HG02840 (cell line): ENCODE results near the gene LPIN1.
"Not testable (repeated sequence)": the region's sequence is repeated elsewhere in the genome, so short reads cannot be mapped to it uniquely, and the experiment has no call there.

Source experiments
- ATAC-seq: cut with Tn5 transposase; IDR thresholded peaks from one replicate; pipeline ENCODE4 v1.9.1; 2021; ENCODE audit warnings: mild to moderate bottlenecking, moderate library complexity, moderate number of reproducible peaks; ENCODE audit not compliant: unreplicated experiment, low FRiP score

The LPIN1 gene

DNA sequence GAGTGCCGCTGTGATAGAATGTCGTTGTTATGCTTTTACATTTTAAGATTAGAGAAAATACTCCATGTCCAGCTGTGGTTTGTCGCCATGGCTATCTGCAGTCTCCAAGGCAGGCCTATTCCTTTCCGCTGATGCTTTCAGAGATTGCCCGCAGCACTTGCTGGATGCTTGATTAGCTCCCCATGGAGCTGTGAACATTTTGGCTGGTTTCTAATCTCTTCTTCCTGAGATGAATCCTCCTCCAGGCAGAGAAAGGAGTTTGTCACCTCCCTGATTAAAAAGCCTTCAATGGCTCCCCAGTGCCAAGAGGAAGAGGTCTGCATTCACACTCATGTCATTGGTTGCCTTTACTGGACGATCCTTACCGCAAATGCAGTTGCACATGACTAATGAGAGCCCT, 32.6 kb upstream of the LPIN1 start:
- no peak for ATAC-seq

DNA sequence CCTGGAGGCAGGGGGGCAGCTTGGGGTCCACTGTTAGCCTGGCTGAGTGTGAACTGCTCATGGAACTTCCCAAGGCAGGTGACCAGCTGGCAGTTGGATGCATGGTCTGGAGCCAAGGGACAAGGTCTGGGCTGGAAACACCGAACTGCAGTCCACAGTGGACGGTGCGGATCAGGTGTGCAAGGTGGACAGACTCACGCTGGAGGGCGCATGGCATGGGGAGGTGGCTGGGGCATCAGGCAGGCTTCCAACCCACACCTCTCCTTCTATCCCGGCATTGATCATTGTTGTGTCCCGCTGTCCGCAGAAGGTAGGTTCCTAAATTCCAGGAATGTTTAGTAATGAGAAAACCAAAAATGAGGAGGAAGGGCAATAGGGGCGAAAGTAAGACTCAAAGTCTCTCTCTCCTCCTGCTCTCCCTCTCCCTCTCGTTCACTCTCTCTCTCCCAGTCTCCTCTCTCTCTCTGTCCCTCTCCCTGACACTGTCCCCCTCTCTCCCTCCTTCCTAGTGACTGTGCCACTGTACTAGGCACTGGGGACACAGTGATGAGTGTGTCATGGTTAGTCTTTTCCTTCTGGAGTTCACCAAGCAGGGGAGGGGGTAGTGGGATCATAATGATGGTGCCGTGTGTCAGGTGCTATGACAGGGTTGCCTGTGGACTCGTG, 30.3 kb upstream of the LPIN1 start:
- no peak for ATAC-seq

DNA sequence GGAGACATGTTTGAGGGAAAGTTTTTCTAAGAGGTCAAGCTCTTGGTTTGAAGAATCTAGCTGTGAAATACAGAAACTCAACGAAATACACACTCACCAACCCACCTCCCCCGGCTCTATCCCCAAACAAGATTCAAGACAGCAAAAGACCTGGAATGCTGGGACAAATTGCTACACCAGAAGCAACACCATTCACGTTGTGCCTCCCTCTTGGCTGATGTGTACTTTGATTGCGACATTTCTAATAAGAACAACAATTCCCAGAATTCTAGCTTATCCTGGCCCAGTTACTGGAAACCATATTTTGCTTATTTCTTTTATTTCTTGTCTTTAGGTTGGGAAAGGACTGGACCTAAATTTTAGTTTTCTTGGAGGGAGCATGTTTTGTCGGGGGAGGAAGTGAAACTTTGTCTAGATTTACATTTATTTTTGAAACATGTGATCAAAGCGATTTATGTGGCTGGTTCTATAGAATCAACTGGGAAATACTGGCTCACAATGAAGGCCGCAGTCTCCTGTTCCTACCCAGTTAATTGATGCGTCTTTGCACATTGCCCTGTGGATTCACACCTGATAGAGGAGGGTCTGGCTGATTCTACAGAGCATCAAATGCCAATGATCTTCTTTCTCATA, 29.6 kb upstream of the LPIN1 start:
- ATAC-seq, result no peak

DNA sequence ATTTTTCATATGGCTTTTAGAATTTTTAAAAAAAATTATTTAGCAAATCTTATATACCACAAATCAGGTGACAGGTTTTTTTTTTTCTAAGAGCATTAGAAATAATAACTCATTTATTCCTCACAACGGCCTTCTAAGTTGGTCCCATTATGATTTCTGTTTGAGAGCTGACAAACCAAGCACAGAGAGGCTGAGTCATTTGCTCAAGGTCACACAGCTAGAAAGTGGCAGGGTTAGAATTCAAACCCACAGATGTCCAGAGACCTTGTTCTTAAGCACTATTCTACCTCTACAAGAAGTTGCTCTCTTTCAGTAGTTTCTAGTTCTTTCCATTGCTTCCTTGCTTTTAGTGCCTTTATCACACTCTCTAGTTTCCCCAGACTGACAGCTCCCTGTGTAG, 28.8 kb upstream of the LPIN1 start:
- no peak for ATAC-seq

DNA sequence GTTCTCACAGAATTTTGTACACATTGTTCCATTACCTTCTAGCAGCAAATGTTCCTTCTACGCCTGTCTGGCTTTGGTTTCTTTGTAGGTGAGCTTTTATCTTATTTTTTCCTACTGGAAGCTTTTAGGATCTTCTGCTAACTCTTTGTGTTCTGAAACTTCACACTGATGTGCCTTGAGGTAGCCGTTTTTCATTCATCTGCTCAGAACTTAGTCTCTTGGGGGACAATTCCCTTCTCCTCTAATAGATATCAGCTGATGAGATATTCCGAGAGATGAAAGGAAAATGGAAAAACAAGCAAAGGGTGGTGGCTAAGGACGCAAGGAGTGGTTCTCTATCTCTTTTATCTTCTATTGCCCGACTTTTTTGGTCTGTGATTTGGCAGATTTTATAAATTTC, 27.8 kb upstream of the LPIN1 start:
- no peak for ATAC-seq

DNA sequence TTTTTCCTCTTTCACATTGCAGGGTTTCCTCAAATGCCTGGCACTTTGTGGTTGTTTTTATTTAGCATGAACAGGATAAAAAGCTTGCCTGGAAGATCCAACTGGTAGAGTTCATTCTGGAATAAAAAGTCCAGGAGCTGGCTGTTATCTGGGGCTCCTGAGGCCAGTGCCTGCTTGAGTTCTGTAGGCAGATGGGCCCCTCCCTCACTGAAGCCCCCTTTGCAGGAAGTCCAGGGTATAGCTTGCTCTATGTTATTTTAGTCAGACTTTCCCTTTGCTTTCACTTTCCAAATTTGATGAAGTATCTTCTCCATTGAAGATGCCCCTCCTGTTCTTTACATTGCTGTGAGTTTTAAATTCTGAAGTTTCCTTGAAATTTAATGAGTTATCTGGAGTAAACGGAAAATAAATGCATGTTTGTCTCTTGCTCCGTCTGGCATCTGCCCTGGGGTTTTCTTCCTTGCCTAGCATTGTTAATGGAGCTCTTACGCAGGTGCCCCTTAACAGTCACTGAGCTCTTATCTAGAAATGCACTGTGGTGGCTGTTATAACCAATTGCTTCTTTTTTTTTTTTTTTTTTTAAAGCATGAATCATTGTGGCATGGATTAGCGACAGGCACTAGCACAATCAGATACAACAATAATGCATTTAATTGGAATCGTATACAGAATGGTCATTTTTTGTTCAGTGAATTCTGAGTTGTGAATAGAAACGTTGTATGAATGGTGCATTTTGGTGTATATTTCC, 27.0 kb upstream of the LPIN1 start:
- ATAC-seq, result no peak

DNA sequence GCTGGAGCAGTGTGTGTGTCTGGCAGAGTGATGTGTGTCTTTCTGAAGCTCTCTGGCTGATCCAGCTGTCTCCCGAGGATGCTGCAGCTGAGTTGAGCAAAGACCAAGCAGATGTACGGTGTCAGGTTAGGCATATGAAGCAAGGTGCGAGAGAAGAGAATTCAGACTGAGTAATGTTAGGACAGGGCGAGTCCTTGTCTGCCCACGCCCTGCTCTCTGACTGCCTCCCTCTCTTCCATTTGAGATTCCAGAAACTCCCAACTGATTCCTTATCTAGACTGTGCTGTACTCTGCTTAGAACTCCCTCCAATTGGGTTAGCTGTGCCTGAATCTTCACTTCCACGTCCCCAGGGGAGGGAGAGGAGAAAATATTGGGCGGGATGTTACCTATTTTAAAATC, 25.7 kb upstream of the LPIN1 start:
- no peak for ATAC-seq

DNA sequence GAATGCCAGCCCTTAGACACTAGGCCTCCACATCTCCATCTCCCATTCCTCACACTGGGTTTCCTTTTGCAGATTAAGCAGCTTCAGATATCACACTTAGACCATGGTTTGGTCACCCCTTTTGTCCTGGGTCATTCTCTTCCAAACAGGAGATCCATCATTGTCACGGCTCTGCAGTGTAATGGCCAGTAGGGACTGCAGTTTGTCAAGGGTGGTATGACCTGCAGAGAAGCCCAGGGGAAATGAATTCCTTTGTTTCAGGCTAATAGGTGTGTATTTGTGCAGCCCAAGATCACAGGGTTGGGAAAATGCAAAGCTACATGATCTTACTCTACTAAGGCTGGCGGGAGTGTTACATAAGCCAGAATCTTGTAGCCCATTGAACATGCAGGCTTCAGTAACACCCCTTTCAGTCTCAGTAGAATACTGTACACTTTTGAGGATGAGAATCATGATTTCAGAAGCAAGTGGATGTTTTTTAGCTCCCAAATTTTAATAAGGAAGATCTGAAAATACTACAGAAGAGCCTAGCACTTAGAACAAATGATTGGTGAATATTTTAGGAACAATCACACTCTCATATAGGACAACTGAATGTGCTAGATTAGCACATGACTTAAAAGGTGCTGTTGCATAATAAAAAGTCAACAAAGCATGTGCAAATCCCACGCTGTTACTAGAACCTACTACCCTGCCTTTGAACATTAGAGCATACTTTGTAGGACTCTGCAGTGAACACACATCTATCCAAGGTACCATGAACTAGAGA, 24.0 kb upstream of the LPIN1 start:
- no peak for ATAC-seq

DNA sequence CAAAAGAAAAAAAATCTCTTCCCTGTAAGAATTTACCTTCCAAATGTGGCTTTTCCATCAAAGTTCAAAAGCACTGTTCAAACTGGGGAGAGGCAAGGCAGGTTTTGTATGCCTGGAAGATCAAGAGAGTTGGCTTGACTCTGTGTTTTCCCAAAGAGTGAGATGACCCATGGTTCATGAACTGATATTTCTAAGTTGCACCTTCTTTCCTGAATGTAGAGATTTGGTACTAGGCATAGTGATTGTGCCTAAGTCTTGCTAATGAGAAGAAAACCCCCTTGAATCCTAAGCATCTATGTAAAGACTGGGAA, 23.4 kb upstream of the LPIN1 start:
- ATAC-seq, result no peak

DNA sequence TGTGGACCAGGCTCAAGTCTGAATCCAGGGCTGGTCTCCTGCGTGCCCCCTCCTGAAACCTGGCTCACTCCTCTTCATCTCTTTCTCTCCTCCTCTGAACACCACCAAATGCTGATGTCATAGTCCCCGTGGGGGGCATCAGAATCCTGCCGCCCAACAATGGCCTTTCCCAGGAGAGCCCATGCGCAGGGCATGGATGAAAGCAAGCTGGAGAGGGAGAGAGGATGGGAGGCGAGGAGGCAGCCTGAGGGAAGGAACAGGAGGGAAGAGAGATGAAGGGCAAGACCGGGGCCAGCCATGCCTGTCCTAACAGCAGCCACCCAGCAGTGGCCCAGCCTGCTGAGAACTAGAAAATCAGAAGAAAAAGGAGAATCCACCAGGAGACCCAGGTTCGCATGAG, 22.3 kb upstream of the LPIN1 start:
- ATAC-seq, result no peak

DNA sequence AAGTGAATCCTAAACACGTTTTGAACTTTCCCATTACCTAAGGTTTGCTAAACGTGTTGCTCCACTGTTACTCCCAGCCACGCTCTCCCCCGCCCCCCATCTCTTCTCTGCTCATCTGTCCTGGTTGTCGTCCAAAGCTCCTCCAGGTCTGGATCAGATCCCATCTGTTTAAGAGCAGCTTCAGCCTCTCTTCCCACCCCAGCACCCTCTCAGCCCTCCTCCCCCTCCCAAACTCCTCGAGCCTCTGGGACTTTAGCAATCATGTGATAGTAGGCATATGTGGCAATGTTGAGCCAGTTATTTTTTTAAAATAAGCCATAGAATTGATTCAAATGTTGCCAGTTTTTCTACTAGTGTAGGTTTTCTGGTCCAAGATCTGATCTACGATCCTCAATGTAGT, 20.0 kb upstream of the LPIN1 start:
- ATAC-seq, result no peak

DNA sequence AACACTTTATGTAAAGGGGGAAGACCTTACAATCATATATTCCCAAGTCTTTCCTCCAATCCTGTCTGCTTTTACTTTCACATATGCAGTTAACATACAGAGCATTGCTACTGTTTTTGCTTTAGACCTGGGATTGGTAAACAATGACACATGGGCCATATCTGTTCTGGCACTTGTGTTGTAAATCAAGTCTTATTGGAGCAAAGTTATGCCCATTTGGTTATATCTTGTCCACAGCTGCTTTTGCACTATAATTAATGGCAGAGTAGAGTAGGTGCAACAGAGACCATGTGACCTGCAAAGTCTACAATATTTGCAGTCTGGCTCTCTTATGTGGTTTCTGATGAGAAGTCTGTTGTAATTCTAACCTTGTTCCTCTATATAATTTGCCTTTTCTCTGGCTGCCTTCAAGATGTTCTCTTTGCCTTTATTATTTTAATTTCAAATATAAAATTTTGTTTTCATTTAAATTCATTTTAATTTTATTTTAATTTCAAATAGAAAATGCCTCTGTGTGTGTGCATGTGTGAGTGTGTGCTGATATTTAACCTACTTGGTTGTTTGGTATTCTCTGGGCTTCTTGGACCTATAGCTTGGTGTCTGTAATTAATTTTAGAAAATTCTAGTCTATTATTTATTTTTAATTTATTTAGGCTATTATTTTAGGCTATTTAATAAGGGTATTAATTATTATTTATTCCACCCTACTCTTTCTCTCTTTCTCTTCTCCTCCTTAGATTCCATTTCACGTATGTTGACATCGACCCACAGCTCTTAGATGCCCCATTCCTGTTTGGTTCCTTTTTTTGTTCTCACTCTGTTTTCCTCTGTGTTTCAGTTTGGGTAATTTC, 16.8 kb upstream of the LPIN1 start:
- no peak for ATAC-seq

DNA sequence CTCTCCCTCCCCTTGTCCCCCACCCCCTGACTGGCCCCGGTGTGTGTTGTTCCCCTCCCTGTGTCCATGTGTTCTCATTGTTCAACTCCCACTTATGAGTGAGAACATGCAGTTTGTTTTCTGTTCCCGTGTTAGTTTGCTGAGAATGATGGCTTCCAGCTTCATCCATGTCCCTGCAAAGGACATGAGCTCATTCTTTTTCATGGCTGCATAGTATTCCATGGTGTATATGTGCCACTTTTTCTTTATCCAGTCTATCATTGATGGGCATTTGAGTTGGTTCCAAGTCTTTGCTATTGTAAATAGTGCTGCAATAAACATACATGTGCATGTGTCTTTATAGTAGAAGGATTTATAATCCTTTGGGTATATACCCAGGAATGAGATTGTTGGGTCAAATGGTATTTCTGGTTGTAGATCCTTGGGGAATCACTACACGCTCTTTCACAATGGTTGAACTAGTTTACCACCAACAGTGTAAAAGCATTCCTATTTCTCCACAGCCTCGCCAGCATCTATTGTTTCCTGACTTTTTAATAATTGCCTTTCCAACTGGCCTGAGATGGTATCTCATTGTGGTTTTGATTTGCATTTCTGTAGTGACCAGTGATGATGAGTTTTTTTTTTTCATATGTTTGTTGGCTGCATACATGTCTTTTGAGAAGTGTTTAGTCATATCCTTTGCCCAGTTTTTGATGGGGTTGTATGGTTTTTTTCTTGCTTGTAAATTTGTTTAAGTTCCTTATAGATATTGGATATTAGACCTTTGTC, 15.0 kb upstream of the LPIN1 start:
- not testable (repeated sequence) for ATAC-seq

DNA sequence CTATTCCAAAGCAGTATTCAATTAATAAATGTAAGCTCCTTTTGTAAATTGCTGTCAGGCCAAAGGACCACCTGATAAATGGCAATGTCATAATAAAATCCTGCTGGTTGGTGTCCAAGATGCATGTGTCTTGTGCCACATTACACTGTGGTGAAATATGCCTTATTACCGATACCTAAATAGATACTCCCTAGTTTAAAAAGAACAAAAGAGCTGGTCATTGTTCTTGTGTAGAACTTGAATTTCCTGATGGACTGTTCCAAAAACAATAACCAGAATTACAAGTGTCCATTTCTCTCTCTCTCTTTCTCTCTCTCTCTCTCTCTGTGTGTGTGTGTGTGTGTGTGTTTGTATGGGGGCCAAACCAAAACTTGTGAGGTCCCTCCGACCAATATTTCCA, 13.8 kb upstream of the LPIN1 start:
- ATAC-seq, result no peak

DNA sequence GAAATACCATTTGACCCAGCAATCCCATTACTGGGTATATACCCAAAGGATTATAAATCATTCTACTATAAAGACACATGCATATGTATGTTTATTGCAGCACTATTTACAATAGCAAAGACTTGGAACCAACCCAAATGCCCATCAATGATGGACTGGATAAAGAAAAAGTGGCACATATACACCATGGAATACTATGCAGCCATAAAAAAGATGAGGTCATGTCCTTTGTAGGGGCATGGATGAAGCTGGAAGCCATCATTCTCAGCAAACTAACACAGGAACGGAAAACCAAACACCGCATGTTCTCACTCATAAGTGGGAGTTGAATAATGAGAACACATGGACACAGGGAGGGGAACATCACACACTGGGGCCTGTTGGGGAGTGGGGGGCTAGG, 8.6 kb upstream of the LPIN1 start:
- not testable (repeated sequence) for ATAC-seq

DNA sequence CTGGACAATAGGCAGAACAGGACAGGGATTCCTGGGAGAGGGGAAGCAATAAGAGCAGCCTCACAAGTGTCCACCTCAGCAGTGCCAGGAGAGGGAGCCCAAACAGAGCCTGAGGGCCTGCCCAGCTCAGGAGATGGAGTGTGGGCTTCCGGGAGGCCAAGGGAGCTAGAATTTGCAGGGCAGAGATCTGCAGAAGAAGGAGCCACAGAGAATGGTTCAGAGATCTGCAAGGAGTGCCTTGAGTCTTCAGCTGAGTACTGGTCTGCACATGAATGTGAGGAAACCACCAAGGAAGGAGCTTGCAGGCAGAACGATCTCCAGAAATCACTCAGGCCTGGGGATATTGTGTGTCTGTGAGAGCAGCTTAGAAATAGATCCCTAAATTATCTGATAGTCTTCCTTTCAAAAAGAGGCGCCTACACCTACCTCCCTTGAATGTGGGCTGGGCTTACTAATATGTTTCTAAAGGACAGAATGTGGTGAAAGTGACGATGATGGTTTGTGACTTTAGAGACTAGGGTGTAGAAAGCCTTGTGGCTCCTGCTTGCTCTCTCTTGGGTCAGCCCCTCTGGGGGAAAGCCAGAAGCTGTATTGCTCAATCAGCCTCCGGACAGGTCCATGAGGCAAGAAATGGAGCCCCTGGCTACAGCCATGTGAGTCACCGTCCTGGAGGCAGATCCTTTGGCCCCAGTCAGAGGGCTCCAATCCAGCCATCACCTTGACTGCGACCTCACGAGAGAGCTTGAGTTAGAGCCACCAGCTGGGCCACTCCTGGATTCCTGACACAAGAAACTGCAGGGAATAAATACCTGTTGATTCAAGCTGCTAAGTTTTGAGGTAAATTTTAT, 7.6 kb upstream of the LPIN1 start:
- ATAC-seq, result no peak

DNA sequence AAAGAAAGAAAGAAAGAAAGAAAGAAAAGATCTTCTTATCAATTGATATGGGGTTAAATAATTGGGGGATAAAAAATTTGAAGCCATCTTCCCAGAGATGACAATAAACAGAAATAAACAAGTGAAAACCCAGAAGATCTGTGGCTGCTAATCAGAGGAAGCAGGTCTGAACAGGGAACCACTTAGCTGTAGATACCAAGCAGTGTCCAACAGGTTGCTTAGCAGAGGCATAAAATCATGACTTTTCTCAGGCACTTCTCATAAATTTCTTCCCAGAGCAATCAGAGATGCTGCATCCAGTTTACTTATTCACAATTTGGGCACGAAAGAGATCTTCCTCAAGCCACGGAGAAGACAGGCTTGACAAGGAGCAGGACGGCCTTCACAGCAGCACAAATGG, 5.7 kb upstream of the LPIN1 start:
- ATAC-seq, result no peak

DNA sequence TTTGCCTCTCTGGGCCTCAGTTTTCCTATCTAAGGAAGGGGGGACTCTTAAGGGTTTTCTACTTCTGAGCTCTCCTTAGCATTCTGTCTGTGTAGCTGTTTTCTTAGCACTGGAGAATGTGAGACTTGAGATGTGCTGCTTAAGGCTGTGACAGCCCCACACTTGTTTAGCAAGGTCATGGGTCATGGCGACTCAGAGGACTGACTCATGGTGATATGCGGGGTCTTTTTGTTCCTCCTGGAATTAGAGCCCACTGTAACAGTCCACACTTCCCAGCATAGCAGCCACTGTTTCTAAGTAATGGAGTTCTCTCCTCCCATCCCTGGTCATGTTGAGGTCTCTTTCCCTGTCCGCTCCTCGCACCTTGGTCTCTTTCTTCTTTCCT, 4.1 kb upstream of the LPIN1 start:
- no peak for ATAC-seq
